ENCODE data around the gene WARS2. TPM values are rescaled to one million over a fixed set of nuclear protein-coding genes. Genes with fewer than 3 reads are reported as not detected.
A peak's percentile ranks its signal among the peaks of the same experiment; 100 is the strongest.

The WARS2 gene
- total RNA-seq, 1 experiment from 2014 or later = 25.0 TPM

- DNase-seq = peak; percentile 72
- H3K27me3 ChIP-seq (ENCODE audit: control insufficient read depth, insufficient read depth, low read length) = peaks cover 100% of the 10 kb centered on the region
Observed at GRCh38 chr1:119000371-119001180, 139.9 kb downstream of the WARS2 start.

DNA sequence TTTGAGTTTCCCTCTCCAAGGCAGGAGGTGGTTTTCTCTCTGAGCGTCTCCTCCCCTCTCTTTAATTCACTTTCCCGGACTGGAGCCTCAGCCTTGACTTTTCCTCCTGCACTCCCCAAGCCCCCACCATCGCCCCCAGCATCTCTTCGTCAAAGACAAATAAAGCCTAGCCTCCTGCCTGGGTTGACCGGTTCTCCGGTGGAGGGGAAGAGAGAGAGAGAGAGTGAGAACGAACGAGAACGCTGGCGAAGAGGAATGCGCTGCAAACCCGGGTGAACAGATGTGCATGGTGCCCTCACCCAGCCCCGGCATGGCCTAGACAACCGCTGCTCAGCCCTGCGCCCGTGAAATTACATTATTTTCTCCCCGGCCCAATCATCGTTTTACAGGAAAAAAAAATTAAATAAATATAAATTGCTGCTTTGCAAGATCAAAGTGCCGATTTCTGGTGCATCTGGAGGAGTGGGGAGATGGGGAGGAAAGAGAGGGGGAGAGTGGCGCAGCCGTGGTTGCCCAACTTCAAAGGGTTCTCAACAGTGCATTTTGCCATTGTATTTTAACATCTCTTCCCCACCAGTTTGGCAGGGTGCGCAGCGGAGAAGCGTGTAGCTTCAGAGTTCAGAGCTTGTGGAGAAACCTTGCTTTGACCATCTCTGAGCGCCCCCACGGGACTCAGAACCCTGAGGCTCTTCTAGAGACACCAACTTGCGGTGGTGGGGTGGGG lies 140.9 kb downstream of the WARS2 start:
- H3K27me3 ChIP-seq (ENCODE audit: control insufficient read depth, insufficient read depth, low read length) = peaks cover 100% of the 10 kb centered on the region
- H3K36me3 ChIP-seq (replicated peaks; ENCODE audit: control insufficient read depth, insufficient read depth, low read length) = no peaks in the 10 kb centered on the region
- peak; percentile 63 for DNase-seq
- no peak overlapping the region for H3K4me3 ChIP-seq (ENCODE audit: insufficient read depth, low read depth, low read length)

More at GRCh38 chr1:119000371-119001180, 139.9 kb downstream of the WARS2 start:
- Histone ChIP-seq H3K36me3 (replicated peaks; ENCODE audit: control insufficient read depth, insufficient read depth, low read length) (no peaks in the 10 kb centered on the region), H3K4me3 (ENCODE audit: insufficient read depth, low read depth, low read length) (peak overlapping the region; percentile 36)

DNA sequence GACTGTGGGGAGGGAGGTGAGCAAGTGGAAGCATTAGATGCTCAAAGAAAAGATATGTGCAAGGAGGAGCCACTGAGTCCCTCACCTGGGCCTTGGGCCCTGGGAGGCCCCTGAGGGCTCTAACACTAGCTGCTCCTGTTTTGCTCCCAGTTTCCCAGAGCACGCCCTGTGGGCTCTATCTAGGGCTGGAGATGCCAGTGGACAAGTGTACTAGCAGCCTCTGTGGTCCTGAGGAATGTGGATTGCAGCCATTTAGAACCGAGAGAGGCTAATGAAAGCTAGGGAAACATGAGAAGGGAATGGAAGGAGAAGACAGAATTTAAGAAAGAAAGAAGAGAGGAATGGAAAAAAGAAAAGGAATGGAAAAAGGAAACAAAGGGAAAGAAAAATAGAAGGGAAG lies 142.3 kb downstream of the WARS2 start:
- no peak overlapping the region for H3K4me3 ChIP-seq (ENCODE audit: insufficient read depth, low read depth, low read length)
- H3K36me3 ChIP-seq (replicated peaks; ENCODE audit: control insufficient read depth, insufficient read depth, low read length) = no peaks in the 10 kb centered on the region
- peaks cover 100% of the 10 kb centered on the region for H3K27me3 ChIP-seq (ENCODE audit: control insufficient read depth, insufficient read depth, low read length)
- no peak for DNase-seq

- peaks cover 100% of the 10 kb centered on the region for H3K27me3 ChIP-seq (ENCODE audit: control insufficient read depth, insufficient read depth, low read length)
- H3K36me3 ChIP-seq (replicated peaks; ENCODE audit: control insufficient read depth, insufficient read depth, low read length) = no peaks in the 10 kb centered on the region
- no peak overlapping the region for H3K4me3 ChIP-seq (ENCODE audit: insufficient read depth, low read depth, low read length)
- DNase-seq = no peak
Observed at GRCh38 chr1:118997225-118997624, 143.2 kb downstream of the WARS2 start.

- Histone ChIP-seq H3K27me3 (ENCODE audit: control insufficient read depth, insufficient read depth, low read length) (peaks cover 100% of the 10 kb centered on the region), H3K4me3 (ENCODE audit: insufficient read depth, low read depth, low read length) (no peak overlapping the region), H3K36me3 (replicated peaks; ENCODE audit: control insufficient read depth, insufficient read depth, low read length) (no peaks in the 10 kb centered on the region)
- DNase-seq = no peak
Observed at GRCh38 chr1:118995312-118996016, 145.0 kb downstream of the WARS2 start.

GRCh38 chr1:118993700-118994026 lies 146.8 kb downstream of the WARS2 start:
- no peak overlapping the region for H3K4me3 ChIP-seq (ENCODE audit: insufficient read depth, low read depth, low read length)
- no peak for DNase-seq
- H3K36me3 ChIP-seq (replicated peaks; ENCODE audit: control insufficient read depth, insufficient read depth, low read length) = no peaks in the 10 kb centered on the region
- peaks cover 100% of the 10 kb centered on the region for H3K27me3 ChIP-seq (ENCODE audit: control insufficient read depth, insufficient read depth, low read length)

DNA sequence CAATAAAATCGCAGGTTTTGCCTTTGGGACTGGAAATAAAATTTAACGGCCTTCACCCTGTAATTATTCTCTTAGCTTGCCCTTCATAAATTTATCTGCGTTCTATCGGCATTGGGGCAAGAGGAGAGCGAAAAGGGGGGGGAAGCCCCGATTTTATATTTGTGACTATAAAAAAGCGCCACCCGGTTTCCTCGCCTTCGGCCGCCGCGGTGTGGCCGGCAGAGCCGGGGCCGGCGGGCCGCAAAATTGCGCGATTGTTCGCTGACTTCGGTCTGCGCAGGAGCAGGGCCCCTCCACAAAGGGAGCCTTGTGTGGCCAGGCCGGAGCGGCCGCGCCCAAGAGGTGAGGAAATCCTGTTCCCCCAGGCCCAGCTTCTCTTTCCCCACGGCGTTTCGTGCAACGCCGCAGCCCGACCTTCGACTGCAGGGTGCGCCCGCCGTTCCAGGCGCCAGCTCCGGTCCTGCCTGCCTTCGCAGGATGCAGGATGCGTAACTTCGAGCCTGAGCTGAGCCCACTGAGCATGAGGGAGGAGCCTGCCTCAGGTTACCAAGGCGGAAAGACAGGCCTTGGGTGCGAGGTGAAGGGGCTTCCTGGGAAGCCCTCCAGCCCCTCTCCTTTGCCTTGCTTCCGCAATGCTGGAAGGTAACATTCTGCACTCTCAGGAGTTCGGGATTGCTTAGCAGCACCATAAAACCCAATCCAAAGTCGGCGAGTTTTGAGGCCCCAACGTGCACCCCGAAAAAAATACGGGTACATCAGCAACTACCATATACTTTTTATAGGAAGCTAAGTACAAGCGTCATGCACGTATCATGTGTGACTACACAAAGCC lies 147.4 kb downstream of the WARS2 start:
- peak; percentile 74 for DNase-seq
- Histone ChIP-seq H3K27me3 (ENCODE audit: control insufficient read depth, insufficient read depth, low read length) (peaks cover 100% of the 10 kb centered on the region), H3K36me3 (replicated peaks; ENCODE audit: control insufficient read depth, insufficient read depth, low read length) (no peaks in the 10 kb centered on the region), H3K4me3 (ENCODE audit: insufficient read depth, low read depth, low read length) (no peak overlapping the region; the same call in 1 of the 2 replicates)

- Histone ChIP-seq H3K27me3 (ENCODE audit: control insufficient read depth, insufficient read depth, low read length) (peaks cover 100% of the 10 kb centered on the region), H3K4me3 (ENCODE audit: insufficient read depth, low read depth, low read length) (no peak overlapping the region)
Observed at GRCh38 chr1:118992237-118992825, 148.1 kb downstream of the WARS2 start.

GRCh38 chr1:118991448-118991847 lies 149.0 kb downstream of the WARS2 start:
- peaks cover 100% of the 10 kb centered on the region for H3K27me3 ChIP-seq (ENCODE audit: control insufficient read depth, insufficient read depth, low read length)
- no peak overlapping the region for H3K4me3 ChIP-seq (ENCODE audit: insufficient read depth, low read depth, low read length)
- H3K36me3 ChIP-seq (replicated peaks; ENCODE audit: control insufficient read depth, insufficient read depth, low read length) = no peaks in the 10 kb centered on the region
- DNase-seq = peak; percentile 65

More at GRCh38 chr1:118992237-118992825, 148.1 kb downstream of the WARS2 start:
- H3K36me3 ChIP-seq (replicated peaks; ENCODE audit: control insufficient read depth, insufficient read depth, low read length) = no peaks in the 10 kb centered on the region
- DNase-seq = peak; percentile 32

DNA sequence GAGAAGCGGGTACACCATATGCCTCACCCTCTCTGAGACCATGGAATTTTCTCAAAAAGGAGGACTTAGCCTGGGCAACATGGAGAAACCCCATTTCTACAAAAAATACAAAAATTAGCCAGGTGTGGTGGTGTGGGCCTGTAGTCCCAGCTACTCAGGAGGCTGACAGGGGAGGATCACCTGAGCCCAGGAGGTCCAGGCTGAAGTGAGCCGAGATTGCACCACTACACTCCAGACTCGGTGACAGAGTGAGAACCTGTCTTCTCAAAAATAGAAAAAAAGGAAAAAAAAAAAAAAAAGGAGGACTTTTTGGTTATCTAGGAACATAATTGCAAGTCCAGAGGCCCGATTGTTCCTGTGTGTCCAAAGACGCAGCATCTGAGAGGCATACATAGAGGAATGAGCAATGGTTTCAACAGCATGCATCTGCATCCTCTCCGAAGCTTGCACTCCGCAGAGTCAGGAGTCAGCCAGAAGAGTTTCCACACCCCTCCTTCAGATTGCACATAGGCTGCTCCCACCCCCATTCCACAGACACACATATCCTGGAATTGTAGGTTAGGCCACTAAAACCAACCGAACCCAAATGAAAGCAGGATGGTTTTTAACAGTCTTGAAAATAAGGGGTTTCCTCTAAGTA lies 149.8 kb downstream of the WARS2 start:
- Histone ChIP-seq H3K27me3 (ENCODE audit: control insufficient read depth, insufficient read depth, low read length) (peaks cover 100% of the 10 kb centered on the region), H3K4me3 (ENCODE audit: insufficient read depth, low read depth, low read length) (no peak overlapping the region), H3K36me3 (replicated peaks; ENCODE audit: control insufficient read depth, insufficient read depth, low read length) (no peaks in the 10 kb centered on the region)
- peak; percentile 5 for DNase-seq

DNA sequence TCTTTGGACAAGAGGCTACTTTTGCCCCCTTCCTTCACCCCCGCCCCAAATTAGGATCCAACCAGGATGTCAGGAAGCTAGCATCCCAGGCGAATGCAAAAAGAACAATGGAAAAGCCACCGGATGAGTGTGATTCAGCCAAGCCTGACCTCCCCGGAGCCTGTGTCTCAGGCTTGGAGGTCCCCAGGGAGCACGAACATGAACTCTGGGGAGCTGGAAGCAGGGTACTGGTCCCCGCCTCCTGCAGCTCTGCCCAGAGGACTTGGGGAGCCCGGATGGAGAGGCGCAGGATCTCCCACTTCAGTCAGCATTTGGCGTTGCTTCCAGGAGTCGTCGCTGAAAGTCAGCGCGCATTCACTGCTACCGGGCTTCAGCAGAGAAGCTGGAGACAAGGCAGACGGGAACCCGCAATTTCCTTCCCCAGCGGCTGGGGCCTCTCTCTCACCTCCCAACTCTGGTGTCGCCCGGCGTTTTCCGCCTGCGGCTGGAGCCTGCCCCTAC lies 150.5 kb downstream of the WARS2 start:
- H3K27me3 ChIP-seq (ENCODE audit: control insufficient read depth, insufficient read depth, low read length) = peaks cover 100% of the 10 kb centered on the region
- H3K36me3 ChIP-seq (replicated peaks; ENCODE audit: control insufficient read depth, insufficient read depth, low read length) = no peaks in the 10 kb centered on the region
- H3K4me3 ChIP-seq (ENCODE audit: insufficient read depth, low read depth, low read length) = peak overlapping the region; percentile 19; the same call in 1 of the 2 replicates
- peak; percentile 67 for DNase-seq

DNA sequence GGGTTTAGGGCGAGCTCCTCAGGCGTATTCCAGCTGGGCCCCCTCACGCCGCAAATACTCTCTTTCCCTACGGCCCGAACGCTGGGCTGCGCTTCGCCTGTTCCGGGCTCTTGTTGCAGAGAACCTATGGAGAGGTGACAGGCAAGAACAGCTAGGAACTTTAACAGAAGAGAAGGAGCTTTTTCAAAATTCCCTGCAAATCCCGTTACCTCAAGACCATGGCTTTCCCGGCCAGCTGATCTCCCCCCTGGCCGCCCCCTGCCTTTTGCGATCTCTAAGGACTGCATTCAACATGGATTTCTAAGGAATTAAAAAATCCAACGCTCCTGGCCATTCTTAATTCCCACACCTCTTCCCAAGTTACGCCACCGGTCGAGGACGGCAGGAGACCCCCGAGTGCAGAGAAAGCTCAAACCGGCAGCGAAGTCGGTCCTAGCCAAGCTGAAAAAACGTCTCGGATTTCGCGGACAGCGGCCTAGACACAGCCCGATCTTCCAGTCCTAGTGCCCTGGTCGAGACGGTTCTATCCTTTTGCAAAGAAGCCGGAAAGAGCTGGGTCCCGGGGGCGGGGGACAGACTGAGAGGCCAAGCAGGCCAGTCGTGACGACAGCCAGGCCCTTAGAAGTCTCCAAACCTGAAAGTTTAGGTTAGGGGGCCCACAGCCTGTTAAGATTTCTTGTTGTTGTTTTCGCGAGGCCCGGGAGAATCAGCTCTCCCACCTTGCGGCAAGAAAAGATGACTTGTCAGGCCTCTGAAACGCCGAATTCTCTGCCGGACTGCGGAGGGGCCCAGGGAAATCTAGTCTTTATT lies 151.2 kb downstream of the WARS2 start:
- peak; percentile 73 for DNase-seq
- Histone ChIP-seq H3K36me3 (replicated peaks; ENCODE audit: control insufficient read depth, insufficient read depth, low read length) (no peaks in the 10 kb centered on the region), H3K4me3 (ENCODE audit: insufficient read depth, low read depth, low read length) (peak overlapping the region; percentile 29; the same call in 1 of the 2 replicates), H3K27me3 (ENCODE audit: control insufficient read depth, insufficient read depth, low read length) (peaks cover 100% of the 10 kb centered on the region)

Measured in H7 (cell line).